ENCODE measurements around the gene TXLNB.

The TXLNB gene

DNA sequence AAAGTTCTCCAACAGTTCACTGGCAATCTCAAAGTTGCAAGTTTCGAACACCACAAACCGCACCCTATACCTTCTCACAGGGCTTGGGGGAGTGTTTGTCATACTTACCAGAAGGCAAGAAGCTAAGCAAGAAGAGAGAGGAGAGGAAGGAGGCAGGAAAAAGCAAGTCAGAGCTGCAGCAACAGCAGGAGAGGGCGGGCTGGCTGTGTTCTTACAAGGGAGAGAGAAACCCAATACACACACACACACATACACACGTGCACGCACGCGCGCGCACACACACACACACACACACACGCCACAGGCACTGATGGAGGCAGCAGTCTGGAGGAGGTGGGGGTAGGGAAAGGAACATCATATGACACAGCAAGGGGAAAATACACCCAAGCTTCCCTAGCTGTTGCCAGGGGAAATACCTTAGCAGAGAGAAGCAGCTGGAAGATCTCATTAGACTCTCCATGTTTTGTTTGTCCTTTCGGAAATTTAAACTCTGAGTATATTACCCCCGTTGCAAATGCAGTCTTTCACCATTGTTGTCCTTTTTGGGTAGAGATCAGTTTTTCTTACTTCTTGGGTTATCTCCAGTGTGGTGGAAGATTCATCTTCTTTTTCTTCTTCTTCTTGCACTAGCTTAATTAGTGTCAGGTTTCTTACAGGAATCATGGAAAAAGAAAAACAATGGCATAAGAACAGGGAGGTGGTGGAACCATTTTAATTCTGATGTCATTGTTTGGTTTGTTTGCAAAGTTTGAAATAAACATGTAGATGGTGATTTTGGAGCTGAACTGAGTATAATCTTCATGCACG lies at the start of gene TXLNB:
TSS of gene TXLNB (minus strand) at position 186 of the 807 bp plus-strand sequence. CDS start 3,099 bp downstream, outside the sequence.
- peak; percentile 66 to 68 for DNase-seq (ENCODE audit: low read depth in 2 of 2)

DNA sequence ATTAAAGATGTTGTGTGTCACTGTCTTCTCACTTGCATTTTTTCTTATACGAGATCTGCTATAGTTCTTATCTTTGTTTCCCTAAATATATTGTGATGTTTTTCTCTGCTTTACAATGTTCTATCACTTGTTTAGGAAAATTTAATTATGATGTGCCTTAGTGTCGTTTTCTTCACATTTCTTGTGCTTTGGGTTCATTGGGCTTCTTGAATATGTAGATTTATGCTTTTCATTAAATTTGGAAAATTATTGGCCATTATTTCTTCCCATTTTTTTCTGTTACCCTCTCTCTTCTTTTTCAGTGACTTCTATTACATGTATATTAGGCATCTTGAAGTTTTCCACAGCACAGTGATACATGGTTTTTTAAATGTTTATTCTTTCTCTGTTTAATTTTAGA lies 49.3 kb upstream of the TXLNB start:
- no peak for DNase-seq (ENCODE audit: low read depth in 2 of 2)

DNA sequence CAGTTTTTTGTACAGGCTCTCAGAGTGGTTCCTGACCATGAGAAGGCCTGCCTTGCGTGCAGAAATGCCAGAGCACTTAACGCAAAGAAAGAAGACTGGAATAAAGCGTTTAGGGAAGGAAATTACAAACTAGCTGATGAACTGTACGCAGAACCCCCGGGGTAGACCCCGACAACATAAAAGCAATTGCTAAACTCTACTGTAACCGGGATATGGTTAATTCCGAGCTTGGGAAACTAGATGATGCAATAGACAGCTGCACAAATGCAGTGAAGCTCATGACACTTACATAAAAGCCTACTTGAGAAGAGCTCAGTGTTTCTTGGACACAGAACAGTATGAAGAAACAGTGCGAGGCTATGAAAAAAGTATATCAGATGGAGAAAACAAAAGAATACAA lies 47.0 kb upstream of the TXLNB start:
- no peak for DNase-seq (ENCODE audit: low read depth in 2 of 2)

DNA sequence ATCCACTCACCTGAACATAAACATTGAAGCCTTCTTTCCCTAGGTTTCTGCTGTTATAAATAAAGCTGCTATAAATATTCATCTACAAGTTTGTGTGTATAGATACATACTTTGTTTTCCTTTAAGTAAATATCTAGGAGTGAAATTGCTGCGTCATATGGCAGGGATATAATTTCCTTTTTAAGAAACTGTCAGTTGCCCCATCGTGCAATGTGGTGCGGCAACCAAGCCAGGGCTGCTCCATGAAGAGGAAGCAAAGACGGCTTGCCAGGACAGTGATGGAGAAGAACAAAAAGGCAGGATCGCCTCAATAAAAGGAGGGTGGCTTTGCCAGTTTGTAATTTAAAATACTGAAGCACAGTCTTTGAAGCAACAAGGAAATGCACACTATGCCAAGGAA lies 46.0 kb upstream of the TXLNB start:
- DNase-seq (ENCODE audit: low read depth in 2 of 2): no peak

DNA sequence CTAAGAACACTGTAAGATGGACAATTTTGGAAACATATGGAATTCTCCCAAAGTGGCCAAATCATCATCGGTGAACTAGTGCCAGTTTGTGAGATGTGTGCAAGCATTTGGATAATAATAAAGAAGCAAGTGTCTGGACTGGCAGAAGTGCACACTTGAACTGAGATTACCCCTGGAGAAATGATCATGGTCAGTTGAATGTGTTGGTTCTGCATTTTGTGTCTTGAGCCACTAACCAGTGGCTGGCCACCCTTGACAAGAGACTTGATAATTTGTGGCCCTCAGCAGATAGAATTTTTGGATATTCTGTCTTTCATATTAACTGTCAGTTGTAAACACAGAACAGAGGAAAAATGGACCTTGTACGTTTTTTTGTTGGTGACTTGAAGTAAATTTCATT lies 45.2 kb upstream of the TXLNB start:
- no peak for DNase-seq (ENCODE audit: low read depth in 2 of 2)

DNA sequence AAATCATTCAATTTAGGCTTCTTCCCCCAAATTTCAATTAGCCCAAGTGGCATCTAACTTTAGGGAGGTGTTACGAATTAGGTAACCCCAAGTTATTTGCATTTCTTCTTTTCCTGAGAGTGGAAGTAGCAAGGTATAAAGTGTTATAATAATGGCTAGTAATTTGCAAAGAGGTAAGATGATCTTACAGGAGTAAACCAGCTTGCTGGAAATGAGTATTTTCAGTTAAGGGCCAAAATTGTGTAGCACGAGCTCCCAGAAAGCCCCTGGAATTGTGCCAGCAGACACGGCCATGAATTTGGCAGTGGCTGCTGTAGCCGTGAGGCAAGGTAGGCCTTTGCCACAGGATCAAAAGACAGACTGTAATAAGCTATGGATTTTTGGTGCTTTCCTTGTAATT lies 44.7 kb upstream of the TXLNB start:
- DNase-seq (ENCODE audit: low read depth in 2 of 2): no peak

DNA sequence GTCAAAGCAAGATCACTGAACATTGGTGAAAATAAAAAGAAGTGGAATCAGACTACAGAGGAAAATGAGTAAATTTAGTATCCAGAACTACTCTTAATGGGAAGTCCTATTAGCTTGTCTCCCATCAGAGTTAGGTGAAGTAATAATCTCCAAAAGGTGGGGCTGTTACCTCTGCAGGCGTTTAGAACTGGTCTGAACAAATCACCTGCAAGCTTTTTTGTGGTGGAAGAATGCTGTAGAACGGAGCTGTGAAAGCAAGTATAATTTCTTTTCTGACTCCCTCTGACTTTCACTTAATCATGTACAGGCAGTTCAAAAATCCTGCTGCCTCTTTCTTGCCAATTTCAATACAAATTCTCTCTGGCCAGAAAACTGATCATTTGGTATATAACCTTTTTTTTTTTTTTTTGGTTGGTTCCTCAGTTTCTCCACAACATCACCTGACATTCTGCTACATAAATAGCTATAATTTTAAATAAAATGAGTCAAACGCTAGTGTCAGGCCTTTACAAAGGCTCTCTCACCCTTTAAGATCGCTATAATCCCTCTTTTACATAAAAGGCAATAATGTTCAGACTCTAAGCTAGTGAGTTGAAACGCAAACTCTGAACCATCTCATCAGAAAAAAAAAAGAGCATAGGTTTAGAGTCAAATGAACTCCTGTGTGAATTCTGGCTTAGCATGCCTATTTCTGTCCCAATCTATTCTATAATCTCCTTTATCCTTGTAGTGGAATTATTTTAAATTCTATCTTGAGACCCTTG lies 43.8 kb upstream of the TXLNB start:
- no peak for DNase-seq (ENCODE audit: low read depth in 2 of 2)

DNA sequence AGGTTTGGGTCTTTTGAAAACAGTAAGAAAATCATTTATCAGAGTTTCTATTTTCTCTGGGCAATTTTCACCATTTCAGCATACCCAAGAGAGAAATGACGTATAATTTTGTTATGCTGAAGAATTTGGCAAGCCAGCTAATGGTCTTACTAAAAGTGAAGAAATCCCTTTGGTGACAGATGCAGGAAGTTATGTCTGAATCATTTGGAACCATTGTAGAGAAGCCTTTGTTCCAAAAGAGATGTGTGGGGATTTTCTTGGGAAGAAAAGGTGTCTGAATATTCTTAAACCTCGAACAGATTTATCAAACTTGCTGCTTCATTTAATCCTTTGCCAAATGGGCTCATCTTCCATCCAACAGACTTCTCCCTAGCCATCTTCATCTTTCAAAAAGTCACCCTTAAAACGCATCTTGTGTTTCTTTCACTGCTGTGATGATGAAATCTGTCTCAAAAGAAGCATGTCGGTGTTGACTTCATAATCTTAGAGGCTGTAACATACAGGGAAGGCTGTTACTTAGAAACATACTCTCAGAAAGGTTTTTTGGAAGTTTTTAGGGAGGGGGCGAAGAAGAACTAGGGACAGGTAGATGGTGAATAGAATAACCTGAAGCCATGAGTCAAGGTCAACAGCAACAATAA lies 43.1 kb upstream of the TXLNB start:
- DNase-seq (ENCODE audit: low read depth in 2 of 2): no peak

DNA sequence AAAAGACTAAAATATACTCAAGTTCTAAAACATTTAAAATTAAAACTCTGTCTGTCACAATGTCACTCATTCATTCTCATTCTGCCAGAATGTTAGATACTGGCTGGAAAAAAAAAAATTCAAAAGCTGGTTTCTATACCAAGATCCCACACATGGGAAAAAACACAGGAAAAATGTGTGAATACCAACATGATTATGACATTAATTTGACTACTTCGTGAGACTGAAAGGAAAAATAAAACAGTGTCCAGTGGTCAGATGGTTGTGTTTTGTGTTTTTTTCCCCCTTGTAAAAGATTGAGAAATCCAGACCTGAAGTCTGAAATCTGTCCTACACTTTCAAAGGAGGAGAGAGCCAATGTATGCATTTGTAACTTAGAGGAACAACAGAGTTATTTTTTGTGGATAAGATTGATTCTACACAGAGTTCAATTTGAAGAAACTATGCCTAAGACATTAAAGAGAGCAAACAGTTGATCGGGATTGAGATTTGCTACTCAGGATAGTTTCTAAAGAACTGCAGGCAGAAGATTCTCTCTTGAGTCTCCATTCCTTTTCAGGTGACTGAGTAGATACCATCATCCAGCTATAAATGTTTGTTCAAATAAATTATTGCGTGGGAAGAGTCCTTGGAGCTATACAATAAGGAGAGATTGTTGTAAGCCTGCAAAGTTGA lies 39.2 kb upstream of the TXLNB start:
- no peak for DNase-seq (ENCODE audit: low read depth in 2 of 2)

DNA sequence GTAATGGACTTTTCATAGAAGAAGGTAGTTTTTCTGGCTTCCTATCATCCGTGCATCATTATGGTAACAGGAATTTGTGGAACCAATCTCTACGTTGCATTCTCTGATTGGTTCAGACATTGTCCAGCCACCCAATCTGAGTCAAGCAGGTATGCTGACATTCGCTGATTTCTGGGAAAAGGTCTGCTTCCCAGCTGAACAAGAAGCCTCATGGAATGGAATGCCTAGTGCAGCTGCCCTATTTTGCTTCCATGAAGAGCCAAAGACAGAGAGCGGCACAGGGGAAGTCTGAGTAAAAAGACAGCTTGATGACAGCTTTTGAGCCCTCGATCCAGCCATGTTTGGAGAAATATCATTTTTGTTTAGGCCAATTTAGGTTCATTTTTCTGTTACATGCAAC lies 38.5 kb upstream of the TXLNB start:
- DNase-seq (ENCODE audit: low read depth in 2 of 2): no peak

DNA sequence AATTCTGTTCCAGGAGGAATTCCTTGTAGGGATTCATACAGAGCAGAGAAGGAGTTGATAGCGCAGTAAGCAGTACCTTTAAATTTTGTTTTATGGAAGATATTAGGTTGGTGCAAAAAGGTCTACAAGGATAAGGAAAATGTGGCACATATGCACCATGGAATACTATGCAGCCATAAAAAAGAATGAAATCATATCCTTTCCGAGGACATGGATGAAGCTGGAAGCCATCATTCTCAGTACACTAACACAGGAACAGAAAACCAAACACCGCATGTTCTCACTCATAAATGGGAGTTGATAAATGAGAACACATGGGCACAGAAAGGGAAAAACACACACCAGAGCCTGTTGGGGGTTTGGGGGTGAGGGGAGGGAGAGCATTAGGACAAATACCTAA lies 37.4 kb upstream of the TXLNB start:
- no peak for DNase-seq (ENCODE audit: low read depth in 2 of 2)

DNA sequence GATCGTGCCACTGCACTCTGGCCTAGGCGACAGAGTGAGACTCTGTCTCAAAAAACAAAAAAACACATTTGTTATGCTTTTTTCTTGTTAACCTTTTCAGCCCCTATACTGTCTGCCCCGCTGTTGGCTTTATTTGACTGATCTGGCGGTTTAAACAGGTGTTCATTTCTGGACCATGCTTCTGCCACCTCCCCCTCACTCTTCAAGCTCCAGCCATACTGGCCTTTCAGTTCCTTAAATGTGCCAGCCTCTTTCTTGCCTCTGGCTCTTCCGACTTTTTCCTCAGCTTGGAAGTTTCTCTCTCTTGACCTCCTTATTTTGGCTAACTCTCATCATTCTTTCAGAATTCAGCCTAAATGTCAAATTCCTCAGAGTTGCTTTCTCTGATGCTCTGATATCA lies 35.2 kb upstream of the TXLNB start:
- DNase-seq (ENCODE audit: low read depth in 2 of 2): no peak

DNA sequence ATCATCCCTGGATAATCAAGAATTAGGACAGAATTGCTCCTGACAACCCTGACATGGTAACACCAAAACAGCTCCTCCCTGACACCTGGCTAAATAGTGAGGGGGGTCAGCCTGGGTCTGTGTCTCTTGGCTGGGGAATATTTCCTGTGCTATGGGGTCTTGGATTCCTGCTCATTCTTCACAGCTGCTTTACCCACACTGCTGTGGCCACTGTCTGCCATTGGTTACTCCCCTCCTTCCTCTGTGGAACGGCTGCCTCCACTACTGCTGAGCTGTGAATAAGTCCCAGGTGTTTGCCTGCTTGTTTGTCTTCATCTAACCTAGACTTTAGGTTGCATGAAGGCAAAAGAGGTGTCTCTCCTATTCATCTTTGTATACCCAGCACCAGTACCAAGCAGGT lies 33.9 kb upstream of the TXLNB start:
- no peak for DNase-seq (ENCODE audit: low read depth in 2 of 2)

DNA sequence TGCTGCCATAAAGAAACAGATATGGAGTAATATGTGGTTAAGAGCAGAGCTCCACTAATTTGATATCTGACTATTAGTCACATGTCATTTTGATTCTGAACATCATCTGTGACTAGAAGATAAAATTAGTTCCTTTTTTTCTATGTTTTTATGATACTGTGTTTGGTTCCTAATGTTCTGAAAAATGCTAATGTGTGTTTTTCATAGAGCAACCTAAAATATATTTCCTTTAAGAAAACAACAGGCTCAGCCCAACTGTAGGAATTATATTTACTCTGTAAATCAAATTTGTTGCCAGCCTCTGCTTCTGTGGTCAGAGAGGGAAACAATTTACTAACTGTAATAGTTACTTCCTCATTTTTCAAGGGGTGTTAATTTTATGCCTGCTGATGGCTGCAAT lies 33.3 kb upstream of the TXLNB start:
- no peak for DNase-seq (ENCODE audit: low read depth in 2 of 2)

DNA sequence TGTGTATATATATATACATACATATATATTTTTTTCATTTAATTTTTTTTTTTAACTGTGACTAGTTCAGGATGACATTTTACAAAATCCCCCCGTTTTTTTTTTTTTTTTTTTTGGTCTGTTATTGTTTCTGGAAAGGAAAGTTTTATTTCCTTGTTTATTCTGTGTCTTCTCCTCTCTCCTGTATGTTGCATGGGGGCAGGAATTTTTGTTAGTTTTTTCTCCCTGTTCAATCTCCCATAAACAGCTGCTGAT lies 32.4 kb upstream of the TXLNB start:
- no peak for DNase-seq (ENCODE audit: low read depth in 2 of 2)

DNA sequence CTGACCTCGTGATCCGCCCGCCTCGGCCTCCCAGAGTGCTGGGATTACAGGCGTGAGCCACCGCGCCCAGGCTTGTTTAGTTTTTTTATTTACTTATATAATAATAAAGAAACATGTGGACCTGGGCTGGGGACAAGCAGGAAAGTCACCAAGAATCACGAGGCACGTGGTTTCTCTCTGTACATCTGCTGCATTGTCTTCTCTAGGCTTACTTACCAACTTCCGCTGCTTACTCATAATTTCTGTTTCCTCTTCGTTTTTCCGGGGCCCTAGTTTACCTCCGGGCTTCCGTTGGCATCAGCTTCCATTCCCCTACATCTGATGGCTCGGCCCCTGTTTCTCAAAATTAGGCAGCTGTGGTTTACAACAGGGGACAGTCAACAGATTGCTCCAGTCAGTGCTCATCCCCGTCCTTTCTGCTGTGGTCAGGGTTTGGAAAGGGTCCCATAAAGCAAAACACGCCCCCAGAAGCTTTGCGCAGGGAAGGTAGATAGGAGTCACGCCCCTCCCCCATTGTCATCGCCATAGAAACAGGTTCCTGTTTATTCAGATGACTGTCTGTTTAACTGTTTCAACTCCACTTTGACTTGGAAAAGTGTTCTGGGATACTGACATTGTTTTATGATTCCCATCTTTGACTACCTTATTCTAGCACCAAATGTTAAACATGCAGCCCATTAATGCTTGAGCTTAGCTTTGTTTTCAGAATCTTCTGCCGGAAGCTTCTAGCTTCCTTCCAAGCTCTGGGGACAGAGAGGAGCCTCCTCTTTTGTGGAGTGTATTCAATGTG lies 31.9 kb upstream of the TXLNB start:
- DNase-seq (ENCODE audit: low read depth in 2 of 2): peak; percentile 57 to 61

DNA sequence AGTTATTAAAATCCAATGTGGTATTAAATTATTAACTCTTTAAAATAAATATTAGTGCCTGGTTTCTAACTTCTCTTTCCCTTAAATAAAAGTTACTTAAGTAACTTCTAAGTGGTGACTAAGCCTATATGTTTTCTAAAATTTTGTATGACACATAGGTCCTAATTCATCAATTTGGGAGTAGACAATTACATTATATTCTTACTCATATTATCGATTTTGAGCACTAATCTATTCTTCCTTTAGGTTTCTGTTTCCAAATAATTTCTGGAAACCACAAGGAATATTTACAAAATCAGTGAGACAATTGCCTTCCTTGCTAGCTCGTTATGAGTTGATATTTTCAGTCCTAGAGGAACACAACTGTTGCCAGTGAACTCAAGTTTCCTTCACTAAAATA lies 28.3 kb upstream of the TXLNB start:
- DNase-seq (ENCODE audit: low read depth in 2 of 2): no peak

DNA sequence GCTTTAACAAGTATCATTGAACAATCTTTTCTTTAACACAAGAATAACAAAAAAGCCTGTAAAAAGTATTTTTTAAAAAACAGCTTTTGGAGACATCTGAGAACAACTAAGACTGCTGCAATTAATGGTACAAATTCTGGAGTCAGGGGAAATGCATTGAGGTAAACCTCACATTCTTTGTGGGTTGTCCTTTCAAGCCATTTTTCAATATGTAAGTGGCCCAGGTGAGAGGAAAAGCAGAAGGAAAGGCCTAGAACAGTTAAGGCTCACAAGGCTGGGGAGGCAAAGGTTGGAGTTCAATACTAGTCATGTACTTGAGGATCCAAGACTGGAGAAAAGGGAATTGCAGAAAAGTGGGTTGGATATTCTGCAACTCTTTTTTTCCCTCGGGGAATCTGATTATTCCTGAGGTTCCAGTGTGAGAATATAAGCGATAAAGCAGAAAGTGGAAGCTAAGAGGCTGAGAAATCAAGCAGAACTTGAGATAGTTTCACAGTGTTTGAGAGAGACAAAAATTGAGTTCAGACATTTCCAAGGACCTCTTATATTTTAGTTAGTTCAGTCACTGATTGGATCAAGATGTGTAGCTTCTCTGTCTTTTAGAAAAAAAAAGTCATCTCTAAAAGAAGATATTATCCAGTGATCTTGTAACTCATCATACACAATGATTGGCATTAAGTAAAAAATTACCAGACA lies 25.0 kb upstream of the TXLNB start:
- no peak for DNase-seq (ENCODE audit: low read depth in 2 of 2)

DNA sequence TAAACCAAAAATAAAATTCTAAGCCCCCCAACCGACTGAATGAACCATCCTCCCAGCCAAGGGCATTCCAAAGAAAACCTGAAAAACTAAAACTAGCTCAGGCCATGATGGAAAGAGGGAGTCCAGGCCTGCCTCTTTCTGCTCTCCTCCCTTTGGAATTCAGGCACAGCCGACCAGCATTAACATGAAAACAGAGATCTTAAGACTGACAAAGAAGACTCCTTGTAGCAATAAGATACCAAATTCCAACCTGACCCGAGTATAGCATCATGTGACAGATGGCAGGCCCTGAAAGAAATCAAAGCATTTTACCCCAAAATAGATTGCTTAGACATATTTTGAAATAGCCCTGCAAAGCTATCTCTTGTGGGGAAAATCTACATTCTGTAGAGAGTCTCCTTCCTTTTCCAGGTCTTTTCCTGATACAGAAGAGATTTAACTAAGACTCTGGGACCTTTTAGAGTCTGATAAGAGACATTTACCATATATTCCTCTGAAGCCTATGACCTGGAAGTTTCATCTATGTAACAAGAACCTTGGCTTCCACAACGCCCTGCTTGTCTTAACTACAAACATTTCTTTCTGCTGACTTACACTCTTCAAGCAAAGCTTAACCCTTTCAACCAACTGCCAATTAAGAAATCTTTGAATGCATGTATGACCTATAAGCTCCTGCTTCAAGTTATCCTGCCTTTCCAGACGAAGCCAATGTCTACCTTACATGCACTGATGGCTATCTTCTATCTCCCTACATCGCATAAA lies 22.2 kb upstream of the TXLNB start:
- no peak for DNase-seq (ENCODE audit: low read depth in 2 of 2)

DNA sequence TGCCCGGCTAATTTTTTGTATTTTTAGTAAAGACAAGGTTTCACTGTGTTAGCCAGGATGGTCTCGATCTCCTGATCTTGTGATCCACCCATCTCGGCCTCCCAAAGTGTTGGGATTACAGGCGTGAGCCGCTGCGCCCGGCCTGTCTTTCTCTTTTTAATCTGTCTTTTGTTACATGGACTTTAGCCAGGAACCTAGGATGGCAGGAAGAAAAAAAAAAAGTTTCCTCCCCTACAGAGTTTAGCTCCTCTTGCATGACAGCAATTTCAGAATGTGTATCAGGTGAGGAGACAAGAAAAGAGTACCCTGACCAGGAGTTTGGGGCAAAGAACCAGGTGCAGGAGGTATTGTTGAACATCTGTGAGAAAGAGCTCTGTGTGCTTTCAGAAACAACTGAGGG lies 21.4 kb upstream of the TXLNB start:
- no peak for DNase-seq (ENCODE audit: low read depth in 2 of 2)
